ENCODE measurements around the gene IRGC.
"Not testable (repeated sequence)": the region's sequence is repeated elsewhere in the genome, so short reads cannot be mapped to it uniquely, and the experiment has no call there.

Gene IRGC
- total RNA-seq, result 0 reads per million in 4 donors

GRCh38 chr19:43715776-43716175 lies at the start of gene IRGC:
IRGC (plus strand) TSS chr19:43716076; CDS start chr19:43718559, 2,483 bp downstream.
- no peak for DNase-seq

GRCh38 chr19:43667126-43667875 lies 48.6 kb upstream of the IRGC start:
- DNase-seq, result no peak

- no peak for DNase-seq
Measured at GRCh38 chr19:43667876-43668405, 47.9 kb upstream of the IRGC start.

- DNase-seq, result peak; percentile 93 to 98 (median 98)
Measured at GRCh38 chr19:43668406-43669109, 47.3 kb upstream of the IRGC start.

GRCh38 chr19:43672061-43672679 lies 43.7 kb upstream of the IRGC start:
- no peak for DNase-seq

- DNase-seq, result no peak
Measured at GRCh38 chr19:43673637-43674036, 42.2 kb upstream of the IRGC start.

- no peak for DNase-seq
Measured at GRCh38 chr19:43674183-43674582, 41.7 kb upstream of the IRGC start.

GRCh38 chr19:43674596-43674995 lies 41.3 kb upstream of the IRGC start:
- DNase-seq, result no peak

- DNase-seq, result peak in 1 of 5 donors; percentile 30
Measured at GRCh38 chr19:43675269-43675879, 40.5 kb upstream of the IRGC start.

GRCh38 chr19:43675906-43676305 lies 40.0 kb upstream of the IRGC start:
- DNase-seq, result no peak

- DNase-seq, result no peak
Measured at GRCh38 chr19:43678512-43679261, 37.2 kb upstream of the IRGC start.

- no peak for DNase-seq
Measured at GRCh38 chr19:43681821-43682220, 34.1 kb upstream of the IRGC start.

GRCh38 chr19:43682269-43682668 lies 33.6 kb upstream of the IRGC start:
- not testable (repeated sequence) for DNase-seq

GRCh38 chr19:43682824-43683661 lies 32.8 kb upstream of the IRGC start:
- no peak for DNase-seq

- DNase-seq, result no peak
Measured at GRCh38 chr19:43683905-43684304, 32.0 kb upstream of the IRGC start.

GRCh38 chr19:43684326-43684725 lies 31.6 kb upstream of the IRGC start:
- DNase-seq, result no peak

GRCh38 chr19:43687660-43687997 lies 28.2 kb upstream of the IRGC start:
- DNase-seq, result no peak

- no peak for DNase-seq
Measured at GRCh38 chr19:43688059-43688701, 27.7 kb upstream of the IRGC start.

GRCh38 chr19:43690444-43690843 lies 25.4 kb upstream of the IRGC start:
- DNase-seq, result no peak

GRCh38 chr19:43690890-43691289 lies 25.0 kb upstream of the IRGC start:
- no peak for DNase-seq

- DNase-seq, result no peak
Measured at GRCh38 chr19:43691755-43692154, 24.1 kb upstream of the IRGC start.

Measured in T-helper 1 cell (primary cell).